Gastroesophageal sphincter (tissue), 3 donors: ENCODE data around the gene SNX24.

ENCODE experiments used
- EP300 ChIP-seq: sonication (generic); formaldehyde crosslinking; IDR thresholded peaks from one replicate; pipeline ENCODE4 v1.6.1; 2017; ENCODE audit warnings: antibody characterized with exemption, mild to moderate bottlenecking
- POLR2A ChIP-seq, 2 donors: fragments of 450-650 bp; IDR thresholded peaks; one replicate each; pipeline ENCODE4 v1.6.1; 2017; ENCODE audit warnings: antibody characterized with exemption in 2 of 2, mild to moderate bottlenecking in 2 of 2, moderate library complexity in 1 of 2
- POLR2AphosphoS5 ChIP-seq: sonication (generic); formaldehyde crosslinking; IDR thresholded peaks from one replicate; pipeline ENCODE4 v1.6.1; 2017; ENCODE audit warnings: antibody characterized with exemption
- TF ChIP-seq, protein P1 (sequence below), 4 experiments: fragments of 200-600 bp in 2 of 4; fragments of 450-650 bp in 2 of 4; sonication (generic) in 1 of 4; IDR thresholded peaks; one replicate each; pipeline ENCODE4 v1.5.1; 2017 to 2019; ENCODE audit warnings: antibody characterized with exemption in 4 of 4, mild to moderate bottlenecking in 2 of 4, moderate library complexity in 2 of 4

GRCh38 chr5:122901346-122901745 is 55.9 kb downstream of the SNX24 start:
- TF ChIP-seq, protein P1, sequence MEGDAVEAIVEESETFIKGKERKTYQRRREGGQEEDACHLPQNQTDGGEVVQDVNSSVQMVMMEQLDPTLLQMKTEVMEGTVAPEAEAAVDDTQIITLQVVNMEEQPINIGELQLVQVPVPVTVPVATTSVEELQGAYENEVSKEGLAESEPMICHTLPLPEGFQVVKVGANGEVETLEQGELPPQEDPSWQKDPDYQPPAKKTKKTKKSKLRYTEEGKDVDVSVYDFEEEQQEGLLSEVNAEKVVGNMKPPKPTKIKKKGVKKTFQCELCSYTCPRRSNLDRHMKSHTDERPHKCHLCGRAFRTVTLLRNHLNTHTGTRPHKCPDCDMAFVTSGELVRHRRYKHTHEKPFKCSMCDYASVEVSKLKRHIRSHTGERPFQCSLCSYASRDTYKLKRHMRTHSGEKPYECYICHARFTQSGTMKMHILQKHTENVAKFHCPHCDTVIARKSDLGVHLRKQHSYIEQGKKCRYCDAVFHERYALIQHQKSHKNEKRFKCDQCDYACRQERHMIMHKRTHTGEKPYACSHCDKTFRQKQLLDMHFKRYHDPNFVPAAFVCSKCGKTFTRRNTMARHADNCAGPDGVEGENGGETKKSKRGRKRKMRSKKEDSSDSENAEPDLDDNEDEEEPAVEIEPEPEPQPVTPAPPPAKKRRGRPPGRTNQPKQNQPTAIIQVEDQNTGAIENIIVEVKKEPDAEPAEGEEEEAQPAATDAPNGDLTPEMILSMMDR (IDR thresholded peaks at IDR 0.05): no peak
- TF ChIP-seq POLR2A (IDR thresholded peaks at IDR 0.05): no peak
- no peak for TF ChIP-seq EP300
- no peak for TF ChIP-seq POLR2AphosphoS5
